ENCODE data around the gene PPIL1. TPM values are rescaled to one million over a fixed set of nuclear protein-coding genes. Genes with fewer than 3 reads are reported as not detected.
A peak's percentile ranks its signal among the peaks of the same experiment; 100 is the strongest.

The PPIL1 gene
- total and polyA plus RNA-seq, 2 donors (not counting 1 experiment from before 2014, with no cell fraction given), result 17.5 to 30.6 TPM

DNA sequence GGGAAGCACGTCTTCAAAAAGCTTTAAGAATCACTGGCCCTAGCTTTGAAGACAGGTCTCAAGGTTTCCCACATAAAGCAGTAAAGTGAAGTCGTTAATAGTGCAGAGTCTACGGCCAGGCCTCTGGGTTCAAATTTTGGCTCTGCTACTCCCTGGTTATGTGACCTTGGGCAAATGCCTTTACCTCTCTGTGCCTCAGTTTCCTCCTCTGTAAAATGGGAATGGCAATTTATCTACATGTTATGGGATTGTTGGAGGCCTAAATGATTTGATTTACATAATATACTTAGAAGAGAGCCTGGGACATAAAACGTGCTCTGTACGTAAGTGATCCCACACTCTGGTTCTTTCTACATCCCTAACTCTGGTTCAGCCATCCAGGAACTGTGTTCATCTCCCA, 67.5 kb downstream of the PPIL1 start:
- Histone ChIP-seq H3K36me3 (ENCODE audit: control insufficient read depth, insufficient read depth, low read length) (no peaks in the 10 kb centered on the region), H3K27me3 (ENCODE audit: control insufficient read depth, insufficient read depth, low read length) (peaks cover 13% of the 10 kb centered on the region), H3K9me3 (ENCODE audit: control insufficient read depth, insufficient read depth, low read depth, low read length) (no peaks in the 10 kb centered on the region), H2AFZ (ENCODE audit: low read length) (no peak overlapping the region), H3K4me1 (ENCODE audit: control insufficient read depth, extremely low read depth, insufficient read depth, low read length) (no peaks in the 10 kb centered on the region), H3K4me3 (replicated peaks in 1 of 4; ENCODE audit: control extremely low read depth in 1 of 4, insufficient read depth in 1 of 4, low read depth in 3 of 4, low read length in 4 of 4) (no peak overlapping the region), H3K27ac (ENCODE audit: insufficient read depth, low read length) (no peak overlapping the region), H3K4me2 (ENCODE audit: extremely low read depth, insufficient read depth, low read length) (no peak overlapping the region), H4K20me1 (ENCODE audit: control insufficient read depth, extremely low read depth, insufficient read depth, low read length) (no peaks in the 10 kb centered on the region), H3K9ac (ENCODE audit: insufficient read depth, low read length) (no peak overlapping the region), H3K79me2 (ENCODE audit: control insufficient read depth, insufficient read depth, low read length) (no peaks in the 10 kb centered on the region)
- TF ChIP-seq EZH2 (IDR thresholded peaks at IDR 0.05; ENCODE audit: low read length, missing control alignments), result no peak
- TF ChIP-seq, protein P1, sequence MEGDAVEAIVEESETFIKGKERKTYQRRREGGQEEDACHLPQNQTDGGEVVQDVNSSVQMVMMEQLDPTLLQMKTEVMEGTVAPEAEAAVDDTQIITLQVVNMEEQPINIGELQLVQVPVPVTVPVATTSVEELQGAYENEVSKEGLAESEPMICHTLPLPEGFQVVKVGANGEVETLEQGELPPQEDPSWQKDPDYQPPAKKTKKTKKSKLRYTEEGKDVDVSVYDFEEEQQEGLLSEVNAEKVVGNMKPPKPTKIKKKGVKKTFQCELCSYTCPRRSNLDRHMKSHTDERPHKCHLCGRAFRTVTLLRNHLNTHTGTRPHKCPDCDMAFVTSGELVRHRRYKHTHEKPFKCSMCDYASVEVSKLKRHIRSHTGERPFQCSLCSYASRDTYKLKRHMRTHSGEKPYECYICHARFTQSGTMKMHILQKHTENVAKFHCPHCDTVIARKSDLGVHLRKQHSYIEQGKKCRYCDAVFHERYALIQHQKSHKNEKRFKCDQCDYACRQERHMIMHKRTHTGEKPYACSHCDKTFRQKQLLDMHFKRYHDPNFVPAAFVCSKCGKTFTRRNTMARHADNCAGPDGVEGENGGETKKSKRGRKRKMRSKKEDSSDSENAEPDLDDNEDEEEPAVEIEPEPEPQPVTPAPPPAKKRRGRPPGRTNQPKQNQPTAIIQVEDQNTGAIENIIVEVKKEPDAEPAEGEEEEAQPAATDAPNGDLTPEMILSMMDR (conservative IDR thresholded peaks at IDR 0.05 in 1 of 2, IDR thresholded peaks at IDR 0.05 in 1 of 2; ENCODE audit: low read depth in 1 of 2, low read length in 2 of 2), result no peak
- no peak for DNase-seq (ENCODE audit: low read depth in 2 of 2)

DNA sequence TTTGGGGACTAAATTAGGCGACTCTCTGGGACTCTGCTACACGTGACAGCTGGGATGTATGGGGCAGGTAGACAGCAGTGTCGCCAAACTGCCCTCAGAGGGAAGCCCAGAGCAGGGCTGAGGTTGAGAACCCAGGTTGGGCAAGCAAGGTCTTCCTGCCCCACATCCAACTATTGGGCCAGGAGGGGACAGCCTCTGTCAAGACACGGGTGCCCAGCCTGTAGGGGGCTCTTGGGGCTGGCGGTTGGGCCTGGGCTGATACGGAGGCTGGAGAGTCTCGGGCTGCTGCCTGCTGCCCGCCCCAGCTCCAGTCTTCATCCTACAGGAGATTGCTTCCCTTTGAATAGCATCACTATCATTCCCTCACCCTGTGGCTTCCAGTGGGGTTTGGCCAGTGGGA, 68.7 kb downstream of the PPIL1 start:
- no peak overlapping the region for H3K4me2 ChIP-seq (ENCODE audit: extremely low read depth, insufficient read depth, low read length)
- no peaks in the 10 kb centered on the region for H3K79me2 ChIP-seq (ENCODE audit: control insufficient read depth, insufficient read depth, low read length)
- peaks cover 13% of the 10 kb centered on the region for H3K27me3 ChIP-seq (ENCODE audit: control insufficient read depth, insufficient read depth, low read length)
- H3K9ac ChIP-seq (ENCODE audit: insufficient read depth, low read length), result no peak overlapping the region
- no peaks in the 10 kb centered on the region for H3K9me3 ChIP-seq (ENCODE audit: control insufficient read depth, insufficient read depth, low read depth, low read length)
- H3K27ac ChIP-seq (ENCODE audit: insufficient read depth, low read length), result no peak overlapping the region
- no peaks in the 10 kb centered on the region for H3K4me1 ChIP-seq (ENCODE audit: control insufficient read depth, extremely low read depth, insufficient read depth, low read length)
- no peak overlapping the region for H2AFZ ChIP-seq (ENCODE audit: low read length)
- DNase-seq (ENCODE audit: low read depth in 2 of 2), result no peak
- H3K4me3 ChIP-seq (replicated peaks in 1 of 4; ENCODE audit: control extremely low read depth in 1 of 4, insufficient read depth in 1 of 4, low read depth in 3 of 4, low read length in 4 of 4), result no peak overlapping the region
- no peaks in the 10 kb centered on the region for H3K36me3 ChIP-seq (ENCODE audit: control insufficient read depth, insufficient read depth, low read length)
- no peak for TF ChIP-seq EZH2 (IDR thresholded peaks at IDR 0.05; ENCODE audit: low read length, missing control alignments)
- TF ChIP-seq, protein P1 (conservative IDR thresholded peaks at IDR 0.05 in 1 of 2, IDR thresholded peaks at IDR 0.05 in 1 of 2; ENCODE audit: low read depth in 1 of 2, low read length in 2 of 2), result no peak
- no peaks in the 10 kb centered on the region for H4K20me1 ChIP-seq (ENCODE audit: control insufficient read depth, extremely low read depth, insufficient read depth, low read length)

DNA sequence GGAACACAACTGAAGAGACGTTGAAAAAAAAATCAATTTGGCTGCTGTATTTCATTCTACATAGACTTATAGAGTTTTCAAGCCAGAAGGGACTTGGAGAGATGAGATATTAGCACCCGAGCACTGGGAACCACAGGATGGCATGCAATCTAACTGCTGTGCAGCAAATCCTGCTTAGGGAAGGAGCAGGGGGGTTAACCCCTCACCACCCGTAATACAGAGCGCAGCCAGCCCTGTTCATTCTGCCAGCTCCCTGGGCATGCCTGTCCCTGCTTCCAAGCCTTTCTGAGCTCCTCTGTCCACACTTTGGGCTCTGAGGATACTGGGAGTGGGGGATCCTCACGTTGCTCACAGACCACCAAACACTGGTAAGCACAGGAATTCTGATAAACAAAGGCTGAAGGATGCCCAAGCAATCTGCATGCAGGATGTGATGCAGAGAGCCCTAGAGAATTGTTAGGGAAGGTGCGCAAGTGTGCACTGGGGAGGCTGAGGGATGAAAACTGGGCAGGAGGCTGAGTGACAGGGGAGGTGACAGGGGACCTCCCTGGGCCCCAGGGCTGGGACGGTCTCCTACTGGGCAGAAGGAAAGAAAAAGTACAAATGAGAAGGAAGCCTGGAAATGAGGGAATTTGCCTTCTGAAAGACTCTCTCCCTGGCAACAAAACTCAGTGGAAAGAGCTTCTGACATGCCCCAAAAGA, 69.4 kb downstream of the PPIL1 start:
- no peaks in the 10 kb centered on the region for H3K4me1 ChIP-seq (ENCODE audit: control insufficient read depth, extremely low read depth, insufficient read depth, low read length)
- TF ChIP-seq, protein P1 (conservative IDR thresholded peaks at IDR 0.05 in 1 of 2, IDR thresholded peaks at IDR 0.05 in 1 of 2; ENCODE audit: low read depth in 1 of 2, low read length in 2 of 2), result no peak
- peak; percentile 9 for TF ChIP-seq EZH2 (IDR thresholded peaks at IDR 0.05; ENCODE audit: low read length, missing control alignments)
- H3K79me2 ChIP-seq (ENCODE audit: control insufficient read depth, insufficient read depth, low read length), result no peaks in the 10 kb centered on the region
- H3K4me2 ChIP-seq (ENCODE audit: extremely low read depth, insufficient read depth, low read length), result no peak overlapping the region
- no peaks in the 10 kb centered on the region for H4K20me1 ChIP-seq (ENCODE audit: control insufficient read depth, extremely low read depth, insufficient read depth, low read length)
- peaks cover 13% of the 10 kb centered on the region for H3K27me3 ChIP-seq (ENCODE audit: control insufficient read depth, insufficient read depth, low read length)
- H2AFZ ChIP-seq (ENCODE audit: low read length), result no peak overlapping the region
- no peaks in the 10 kb centered on the region for H3K9me3 ChIP-seq (ENCODE audit: control insufficient read depth, insufficient read depth, low read depth, low read length)
- H3K27ac ChIP-seq (ENCODE audit: insufficient read depth, low read length), result no peak overlapping the region
- no peak for DNase-seq (ENCODE audit: low read depth in 2 of 2)
- no peak overlapping the region for H3K4me3 ChIP-seq (replicated peaks in 1 of 4; ENCODE audit: control extremely low read depth in 1 of 4, insufficient read depth in 1 of 4, low read depth in 3 of 4, low read length in 4 of 4)
- H3K36me3 ChIP-seq (ENCODE audit: control insufficient read depth, insufficient read depth, low read length), result no peaks in the 10 kb centered on the region
- H3K9ac ChIP-seq (ENCODE audit: insufficient read depth, low read length), result no peak overlapping the region

Other genes starting within 250 kb of the PPIL1 start
- 470 and 900 TPM in 2 replicates for gene CDKN1A, start 196.1 kb downstream of the PPIL1 start, total RNA-seq
- 166 and 238 TPM in 2 replicates for gene CDKN1A, start 196.1 kb downstream of the PPIL1 start, polyA plus RNA-seq
- under 0.01 TPM in 2 replicates for gene RAB44, start 177.0 kb downstream of the PPIL1 start, total RNA-seq
- 0.03 TPM in 1 of 2 replicates, not detected in the other for gene RAB44, start 177.0 kb downstream of the PPIL1 start, polyA plus RNA-seq
- 0.26 TPM in 1 of 2 replicates, not detected in the other for gene CPNE5, start 35.4 kb downstream of the PPIL1 start, total RNA-seq
- gene CPNE5, start 35.4 kb downstream of the PPIL1 start, polyA plus RNA-seq, result 0.02 TPM in 2 replicates
- gene C6orf89, start 11.1 kb upstream of the PPIL1 start, total RNA-seq, result 37.8 and 47.1 TPM in 2 replicates
- 58.8 and 66.7 TPM in 2 replicates for gene C6orf89, start 11.1 kb upstream of the PPIL1 start, polyA plus RNA-seq
- gene PI16, start 79.9 kb upstream of the PPIL1 start, total RNA-seq, result 0.26 TPM in 1 of 2 replicates, not detected in the other
- gene PI16, start 79.9 kb upstream of the PPIL1 start, polyA plus RNA-seq, result 0.09 and 0.67 TPM in 2 replicates
- 166 and 222 TPM in 2 replicates for gene MTCH1, start 111.4 kb upstream of the PPIL1 start, total RNA-seq
- 131 and 153 TPM in 2 replicates for gene MTCH1, start 111.4 kb upstream of the PPIL1 start, polyA plus RNA-seq
- gene FGD2, start 130.9 kb upstream of the PPIL1 start, total RNA-seq, result not detected in 2 replicates
- not detected in 2 replicates for gene FGD2, start 130.9 kb upstream of the PPIL1 start, polyA plus RNA-seq

All from fibroblast of lung (primary cell).